Frontal cortex (tissue), 4 donors: ENCODE data around the gene CTSG. TPM values are rescaled to one million over a fixed set of nuclear protein-coding genes. Genes with fewer than 3 reads are reported as not detected.
"Not testable (repeated sequence)": the region's sequence is repeated elsewhere in the genome, so short reads cannot be mapped to it uniquely, and the experiment has no call there.

Experiments used
- DNase-seq, 2 donors: peaks; one replicate each; pipeline ENCODE4 v3.0.0; 2012; ENCODE audit warnings: low spot score in 2 of 2
- FAIRE-seq: peaks from 2 replicates; lab custom pipeline; 2012; peaks lifted over from hg19 to GRCh38; lab: Jason Lieb, UNC
- total RNA-seq: library from RNA; depleted of rRNA; stranded (reverse); fragments of >200 nt; gene quantifications from one replicate; pipeline ENCODE4 v1.2.3, GENCODE V29; 2014
- donor health status: control.
- donor health status: control.
- donor health status: control.

CTSG gene
- total RNA-seq, 1 donor from 2014 or later, result not detected

DNA sequence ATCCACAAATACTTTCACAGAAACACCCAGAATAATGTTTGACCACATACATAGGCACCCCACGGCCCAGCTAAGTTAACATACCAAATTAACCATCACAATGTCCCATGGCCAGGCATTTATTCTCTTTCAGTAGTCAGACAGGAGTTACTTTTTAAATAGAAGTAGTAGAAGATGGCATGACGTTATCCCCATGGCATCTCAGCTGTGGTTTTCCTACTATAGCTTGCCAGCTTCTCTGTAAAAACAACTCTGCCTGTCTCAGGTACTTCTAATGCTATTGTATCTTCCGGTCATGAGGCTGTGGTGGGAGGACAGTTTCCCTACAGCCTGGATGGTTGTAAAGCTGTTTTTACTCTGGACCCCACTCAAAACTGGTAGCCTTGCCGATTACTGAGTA lies 19.3 kb downstream of the CTSG start:
- FAIRE-seq, result no peak
- DNase-seq, result no peak

DNA sequence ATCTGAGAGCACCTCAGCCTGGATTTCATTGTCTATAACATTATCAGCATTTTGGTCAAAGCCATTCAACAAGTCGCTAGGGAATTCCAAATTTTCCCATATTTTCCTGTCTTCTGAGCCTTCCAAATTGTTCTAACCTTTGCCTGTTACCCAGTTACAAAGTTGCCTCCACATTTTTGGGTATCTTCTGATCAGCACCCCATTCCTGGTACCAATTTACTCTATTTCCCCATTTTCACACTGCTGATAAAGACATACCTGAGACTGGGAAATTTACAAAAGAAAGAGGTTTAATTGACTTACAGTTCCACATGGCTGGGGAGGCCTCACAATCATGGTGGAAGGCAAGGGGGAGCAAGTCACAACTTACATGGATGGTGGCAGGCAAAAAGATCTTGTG lies 27.0 kb downstream of the CTSG start:
- FAIRE-seq, result not testable (repeated sequence)

DNA sequence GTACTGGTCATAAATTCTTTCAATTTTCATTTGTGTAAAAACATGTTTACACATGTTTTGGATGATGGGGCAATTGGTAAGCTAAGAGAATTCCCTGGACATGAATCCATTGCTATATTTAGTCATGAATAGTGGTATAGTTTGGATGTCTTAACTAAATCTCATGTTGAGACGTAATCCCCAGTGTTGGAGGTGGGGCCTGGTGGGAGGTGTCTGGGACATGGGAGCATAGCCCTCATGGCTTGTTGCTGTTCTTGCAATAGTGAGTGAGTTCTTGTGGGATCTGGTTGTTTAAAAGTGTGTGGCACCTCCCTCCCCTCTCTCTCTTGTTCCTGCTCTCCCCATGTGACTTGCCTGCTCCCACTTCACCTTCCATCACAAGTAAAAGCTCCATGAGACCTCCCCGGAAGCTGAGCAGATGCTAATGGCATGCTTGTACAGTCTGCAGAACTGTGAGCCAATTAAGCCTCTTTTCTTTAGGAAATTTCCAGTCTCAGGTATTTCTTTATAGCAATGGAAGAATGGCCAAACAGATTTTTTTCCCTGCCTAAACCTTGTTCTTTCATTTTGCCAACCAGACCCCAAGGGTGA lies 33.6 kb downstream of the CTSG start:
- DNase-seq (no peak), FAIRE-seq (no peak)

More for the DNA sequence above, 27.0 kb downstream of the CTSG start:
- DNase-seq, result not testable (repeated sequence)

DNA sequence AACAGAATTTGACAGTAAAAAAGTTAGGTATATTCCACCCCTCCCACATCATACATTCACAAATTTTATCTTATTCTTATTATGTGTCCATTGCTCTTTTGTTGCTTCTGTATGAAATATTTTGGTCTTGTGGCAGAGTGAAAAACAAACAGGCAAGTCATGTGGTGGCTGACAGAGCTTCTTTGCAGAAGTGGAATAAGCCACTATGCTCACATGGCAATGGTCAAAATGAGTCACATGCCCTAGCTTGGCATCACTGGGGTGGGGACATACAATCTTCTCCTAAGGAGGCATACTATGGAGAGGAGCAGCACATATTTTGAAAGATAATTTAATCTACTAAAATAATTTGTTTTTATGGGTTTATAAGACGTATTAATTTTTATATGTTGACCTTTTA lies 40.3 kb downstream of the CTSG start:
- DNase-seq (no peak), FAIRE-seq (no peak)

DNA sequence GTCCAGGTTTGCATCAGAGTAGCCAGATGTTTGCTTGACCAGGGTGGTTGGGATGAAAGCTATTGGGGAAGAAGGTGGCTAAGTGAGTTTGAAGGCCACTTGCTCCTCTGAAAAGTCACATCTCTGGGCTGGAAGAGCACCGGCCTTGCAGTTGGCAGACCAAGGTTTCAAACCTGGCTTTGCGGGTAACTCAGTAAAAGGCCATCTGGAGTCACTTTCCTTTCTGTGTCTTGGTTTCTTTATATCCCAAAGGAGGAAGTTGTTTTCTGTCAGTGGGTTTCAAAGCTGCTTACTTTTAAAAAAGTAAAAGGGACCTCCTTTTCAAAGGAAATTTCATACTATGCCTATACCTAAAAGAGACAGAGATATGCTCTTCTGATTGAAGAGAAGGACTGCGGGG lies 41.8 kb downstream of the CTSG start:
- DNase-seq (no peak), FAIRE-seq (no peak)

DNA sequence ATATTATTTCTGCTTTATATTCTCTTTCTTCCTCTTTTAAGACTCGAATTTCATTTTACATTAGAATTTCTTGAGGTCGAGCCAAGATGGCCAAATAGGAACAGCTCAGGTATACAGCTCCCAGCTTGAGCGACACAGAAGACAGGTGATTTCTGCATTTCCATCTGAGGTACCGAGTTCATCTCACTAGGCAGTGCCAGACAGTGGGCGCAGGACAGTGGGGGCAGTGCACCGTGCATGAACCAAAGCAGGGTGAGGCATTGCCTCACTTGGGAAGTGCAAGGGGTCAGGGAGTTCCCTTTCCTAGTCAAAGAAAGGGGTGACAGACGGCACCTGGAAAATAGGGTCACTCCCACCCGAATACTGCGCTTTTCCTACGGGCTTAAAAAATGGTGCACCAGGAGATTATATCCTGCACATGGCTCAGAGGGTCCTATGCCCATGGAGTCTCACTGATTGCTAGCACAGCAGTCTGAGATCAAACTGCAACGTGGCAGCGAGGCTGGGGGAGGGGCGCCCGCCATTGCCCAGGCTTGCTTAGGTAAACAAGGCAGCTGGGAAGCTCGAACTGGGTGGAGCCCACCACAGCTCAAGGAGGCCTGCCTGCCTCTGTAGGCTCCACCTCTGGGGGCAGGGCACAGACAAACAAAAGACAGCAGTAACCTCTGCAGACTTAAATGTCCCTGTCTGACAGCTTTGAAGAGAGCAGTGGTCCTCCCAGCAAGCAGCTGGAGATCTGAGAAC lies 50.0 kb downstream of the CTSG start:
- DNase-seq, FAIRE-seq: not testable (repeated sequence)

Other genes with a start within 250 kb of the CTSG start
- gene ADCY4, start 241.2 kb downstream of the CTSG start, total RNA-seq, result 0.82 TPM
- gene RIPK3, start 236.3 kb downstream of the CTSG start, total RNA-seq, result under 0.01 TPM
- 2.9 TPM for gene NFATC4, start 208.1 kb downstream of the CTSG start, total RNA-seq
- gene NYNRIN, start 177.2 kb downstream of the CTSG start, total RNA-seq, result 9.8 TPM
- not detected for gene CBLN3, start 146.6 kb downstream of the CTSG start, total RNA-seq
- 13.9 TPM for gene KHNYN, start 146.3 kb downstream of the CTSG start, total RNA-seq
- gene SDR39U1, start 133.5 kb downstream of the CTSG start, total RNA-seq, result 16.3 TPM
- not detected for gene CMA1, start 68.0 kb downstream of the CTSG start, total RNA-seq
- gene GZMH, start 33.4 kb upstream of the CTSG start, total RNA-seq, result not detected
- not detected for gene GZMB, start 57.9 kb upstream of the CTSG start, total RNA-seq